ELF-1 (cell line): Measurements from ENCODE around the gene ZNF750.

Experiments used
- DNase-seq: peaks from one replicate; pipeline ENCODE4 v3.0.0-alpha.2; 2016; ENCODE audit warnings: low read depth, low spot score

ZNF750 gene

GRCh38 chr17:82872591-82873520, 33.0 kb upstream of the ZNF750 start:
- no peak for DNase-seq

DNA sequence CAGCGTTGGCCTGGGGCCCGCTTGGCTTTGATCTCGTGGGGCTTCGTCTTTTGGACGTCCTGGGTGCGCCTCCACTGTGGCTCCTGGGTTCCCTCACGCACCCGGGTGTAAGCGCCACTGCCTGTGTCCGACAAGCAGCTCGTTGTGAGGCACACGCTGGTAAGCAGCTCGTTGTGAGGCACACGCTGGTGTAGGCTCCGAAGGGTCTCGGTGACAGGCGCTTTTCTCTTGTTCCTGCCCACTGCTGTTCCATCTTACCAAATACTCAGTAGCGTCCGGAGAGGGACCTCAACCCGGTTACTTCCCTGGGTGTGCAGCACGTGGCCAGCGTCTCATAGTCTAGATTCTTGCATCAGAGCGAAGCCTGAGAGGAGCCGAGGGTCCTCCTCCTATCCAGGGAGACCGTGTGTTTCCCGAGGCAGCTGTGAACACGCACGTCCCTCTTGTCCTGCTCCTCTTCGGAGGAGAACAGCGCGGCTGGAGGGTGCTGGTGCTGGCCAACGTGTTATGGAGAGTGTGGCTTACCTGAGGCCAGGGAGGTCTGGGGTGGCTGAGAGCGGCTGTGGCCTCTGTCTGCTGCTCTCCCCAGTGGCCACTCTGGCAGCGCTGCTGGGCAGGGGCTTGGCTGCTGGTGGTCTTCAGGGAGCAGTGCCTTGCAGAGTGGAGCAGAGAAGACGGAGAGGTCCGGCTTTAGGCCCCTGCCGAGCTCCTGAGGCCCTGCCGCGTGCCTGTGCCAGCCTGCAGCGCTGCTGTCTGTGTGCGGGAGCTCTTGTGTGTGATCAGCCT, 32.1 kb upstream of the ZNF750 start:
- DNase-seq = no peak

DNA sequence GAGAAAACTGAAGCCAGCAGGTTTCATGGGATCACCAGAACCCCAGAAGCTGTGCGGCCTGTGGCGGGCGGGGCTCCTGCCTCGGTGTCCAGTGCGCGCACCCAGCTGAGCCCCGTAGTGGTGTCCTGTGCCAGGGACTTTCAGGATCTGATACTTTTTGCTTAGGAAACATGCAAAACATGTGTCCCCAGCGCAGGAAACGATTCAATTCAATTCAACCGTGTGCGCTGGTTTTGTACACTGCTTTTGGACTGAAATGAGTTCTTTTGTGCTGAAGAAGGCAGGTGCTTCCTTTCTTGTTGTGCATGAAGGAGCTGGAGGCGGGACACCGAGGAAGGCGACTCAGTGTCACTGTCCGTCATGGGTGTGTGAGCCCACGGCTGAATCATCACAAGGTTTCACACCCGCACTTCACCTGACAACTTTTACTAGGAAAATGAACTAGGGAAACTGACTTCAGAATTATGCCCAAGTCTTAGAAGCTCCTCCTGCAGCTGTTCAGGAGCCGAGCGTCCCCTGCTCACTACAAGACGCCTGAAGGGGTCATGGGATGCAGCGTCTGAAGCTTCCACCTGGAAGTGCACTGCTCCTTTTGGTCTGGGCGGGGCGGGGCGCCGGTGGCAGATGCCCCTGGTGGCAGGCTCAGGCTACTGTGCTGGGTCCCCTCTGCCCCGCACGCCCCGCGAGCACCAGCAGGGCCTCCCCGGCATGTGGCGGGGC, 31.4 kb upstream of the ZNF750 start:
- DNase-seq = no peak

- DNase-seq = no peak
Observed at GRCh38 chr17:82870541-82870940, 30.7 kb upstream of the ZNF750 start.

GRCh38 chr17:82870091-82870491, 30.3 kb upstream of the ZNF750 start:
- DNase-seq = no peak

DNA sequence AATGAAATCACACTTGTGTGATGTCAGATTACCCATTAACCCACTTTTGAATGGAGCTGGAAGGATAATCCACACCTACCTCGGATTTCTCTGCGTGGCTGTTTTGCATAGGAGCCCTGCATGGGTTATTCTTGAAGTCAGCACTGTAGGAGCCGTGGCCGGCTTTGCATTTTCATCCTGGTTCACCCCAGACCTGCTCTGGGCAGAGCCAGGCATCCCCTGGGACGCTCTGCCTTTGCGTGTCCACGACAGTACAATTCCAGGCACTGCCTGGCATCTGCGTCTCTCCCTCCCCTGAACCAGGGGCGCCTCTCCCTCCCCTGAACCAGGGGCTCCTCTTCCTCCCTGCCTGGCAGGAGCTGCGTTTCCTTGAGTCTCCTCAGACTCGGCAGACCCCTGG, 29.7 kb upstream of the ZNF750 start:
- no peak for DNase-seq

DNA sequence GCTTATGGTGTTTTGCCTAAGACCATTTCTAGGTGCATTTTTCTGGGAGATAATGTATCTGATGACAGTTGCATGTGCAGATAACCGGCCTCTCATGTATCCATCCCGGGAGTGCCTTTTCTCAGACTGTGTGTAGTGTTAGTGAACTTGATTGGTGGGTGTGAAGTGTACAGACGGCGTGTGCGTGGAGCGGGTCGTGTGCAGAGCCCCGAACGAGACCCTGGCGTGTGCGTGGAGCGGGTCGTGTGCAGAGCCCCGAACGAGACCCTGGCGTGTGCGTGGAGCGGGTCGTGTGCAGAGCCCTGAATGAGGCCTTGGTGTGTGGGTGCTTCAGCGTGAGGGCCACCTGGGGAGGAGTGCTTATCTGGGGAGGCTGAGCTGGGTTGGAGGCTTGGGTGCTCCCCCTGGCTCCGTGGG, 28.9 kb upstream of the ZNF750 start:
- DNase-seq = no peak

- DNase-seq = no peak
Observed at GRCh38 chr17:82867763-82868325, 28.0 kb upstream of the ZNF750 start.

- no peak for DNase-seq
Observed at GRCh38 chr17:82866590-82867191, 26.9 kb upstream of the ZNF750 start.

DNA sequence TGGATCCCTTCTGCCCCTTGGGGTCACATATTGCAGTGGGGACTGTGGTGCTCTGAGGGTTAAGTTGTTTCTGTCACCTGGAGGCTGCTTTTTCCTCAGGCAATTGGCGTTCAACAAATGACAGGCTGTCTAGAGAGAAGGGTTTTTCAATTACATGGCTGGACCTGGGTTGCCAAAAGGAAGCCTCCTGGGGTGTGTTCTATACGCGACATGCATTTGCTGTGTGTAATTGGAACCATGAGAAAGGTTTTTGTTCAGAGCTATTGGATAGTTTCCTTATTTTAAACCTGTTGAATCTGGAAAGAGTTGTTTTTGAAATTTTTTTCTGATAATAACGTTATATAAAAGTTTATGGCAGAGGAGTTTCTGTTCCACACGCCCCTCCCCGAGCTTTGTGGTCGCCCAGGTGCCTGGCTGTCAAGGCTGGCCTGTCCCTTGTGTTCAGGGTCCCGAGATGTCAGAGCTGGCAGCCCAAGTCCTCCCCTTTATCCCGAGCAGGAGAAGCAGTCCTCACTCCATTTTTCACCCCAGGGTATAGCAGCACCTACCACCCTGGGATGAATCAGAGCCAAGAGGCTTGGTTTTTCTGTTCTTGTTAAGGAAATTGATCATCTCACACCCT, 26.1 kb upstream of the ZNF750 start:
- DNase-seq = no peak

- DNase-seq = no peak
Observed at GRCh38 chr17:82865274-82865673, 25.5 kb upstream of the ZNF750 start.

DNA sequence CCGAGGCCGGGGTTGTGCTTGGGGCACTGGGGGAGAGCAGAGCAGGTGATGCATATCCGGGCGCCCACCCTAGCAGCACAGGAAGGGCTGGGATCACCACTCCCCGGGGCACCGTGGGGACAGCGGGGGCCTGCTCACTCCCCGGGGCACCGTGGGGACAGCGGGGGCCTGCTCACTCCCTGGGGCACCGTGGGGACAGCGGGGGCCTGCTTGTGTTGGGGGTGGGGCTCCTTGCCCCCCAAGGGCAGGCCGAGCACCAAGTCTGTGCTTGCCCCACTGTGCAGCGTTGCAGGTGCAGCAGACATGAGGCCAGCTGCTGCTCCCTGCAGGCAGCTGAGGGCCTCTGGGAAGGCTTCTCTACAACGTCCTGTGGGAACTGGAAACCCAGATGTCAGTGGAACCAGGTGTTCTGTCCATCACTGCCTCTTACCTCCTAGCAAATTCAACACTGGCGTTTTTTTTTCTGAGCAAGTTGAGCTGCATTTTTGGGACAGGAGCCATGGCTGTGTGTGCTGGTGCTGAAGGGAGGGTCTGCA, 25.0 kb upstream of the ZNF750 start:
- no peak for DNase-seq

DNA sequence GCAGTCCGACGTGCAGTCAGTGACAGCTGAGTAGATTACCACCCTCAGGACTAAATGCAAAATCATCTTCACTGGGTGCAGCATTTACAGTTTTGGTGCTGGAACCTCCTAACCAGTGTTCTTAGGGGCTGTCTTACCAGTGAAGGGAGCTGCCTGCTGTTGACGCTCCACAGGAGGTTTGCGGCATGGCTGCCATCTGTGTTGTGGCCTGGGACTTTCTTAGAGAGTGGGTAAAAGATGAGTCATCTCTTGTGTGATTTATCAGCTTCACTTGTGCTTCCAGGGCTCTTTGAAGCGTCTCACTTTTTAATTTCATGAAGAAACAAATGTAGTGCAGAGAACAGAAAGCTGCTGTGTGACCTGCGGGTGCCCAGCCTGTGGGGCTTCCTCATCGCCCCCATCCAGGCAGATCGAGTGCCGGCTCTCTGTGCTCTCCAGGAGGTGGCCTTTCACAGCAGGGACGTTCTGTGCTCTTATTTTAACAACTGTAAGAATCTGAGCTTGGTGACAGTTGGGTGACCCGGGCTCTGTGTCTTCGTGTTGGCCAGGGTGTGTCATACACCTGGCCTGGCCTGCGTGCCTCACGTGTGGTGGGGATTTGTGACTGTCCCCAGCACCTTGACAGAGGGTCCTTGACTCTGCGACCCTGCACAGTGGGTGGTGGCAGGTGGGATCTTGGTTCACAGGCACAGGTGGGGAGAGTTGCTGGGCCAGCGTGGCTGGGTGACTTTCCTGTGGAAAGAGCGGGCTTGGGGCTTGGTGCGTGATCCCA, 24.3 kb upstream of the ZNF750 start:
- DNase-seq = peak; percentile 60

GRCh38 chr17:82863383-82863940, 23.6 kb upstream of the ZNF750 start:
- no peak for DNase-seq

DNA sequence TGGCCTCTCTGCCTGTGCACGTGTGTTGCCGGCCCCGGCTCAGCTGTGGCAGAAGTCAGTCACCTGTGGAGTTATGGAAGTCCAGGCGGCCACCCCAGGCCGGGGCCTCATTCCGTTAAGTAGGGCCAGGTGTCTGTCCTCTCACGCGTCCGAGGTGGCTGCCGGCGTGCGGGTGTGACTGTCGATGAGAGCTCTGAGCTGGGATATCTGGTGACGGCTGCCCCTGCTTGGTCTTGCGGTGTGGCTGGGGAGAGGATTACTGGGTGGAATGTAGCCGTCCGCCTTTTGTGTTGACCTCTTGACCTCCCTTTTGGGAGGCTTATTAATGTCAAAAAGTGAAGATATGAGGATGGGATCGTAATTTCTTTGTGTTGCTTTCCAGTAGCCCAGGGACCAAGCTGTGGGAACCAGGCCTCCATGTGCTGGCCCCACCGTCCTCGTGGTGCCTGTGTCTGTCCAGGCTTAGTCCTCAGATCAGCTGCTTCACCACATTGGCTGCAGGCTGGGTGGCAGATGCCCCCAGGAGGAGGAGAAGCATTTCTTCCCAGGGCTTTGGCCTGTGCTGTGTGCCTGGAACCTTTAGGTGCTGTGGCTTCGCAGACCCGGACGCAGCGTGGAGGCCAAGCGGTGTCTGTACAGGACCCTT, 23.0 kb upstream of the ZNF750 start:
- peak; percentile 66 for DNase-seq

GRCh38 chr17:82862191-82862590, 22.4 kb upstream of the ZNF750 start:
- no peak for DNase-seq

GRCh38 chr17:82861393-82861775, 21.6 kb upstream of the ZNF750 start:
- DNase-seq = no peak

- DNase-seq = no peak
Observed at GRCh38 chr17:82860606-82861392, 21.0 kb upstream of the ZNF750 start.
